GM23248 (cell line): ENCODE measurements around the gene ANKRA2. TPM values are rescaled to one million over a fixed set of nuclear protein-coding genes. Genes with fewer than 3 reads are reported as not detected.

Experiments
- DNase-seq: peaks from one replicate; pipeline ENCODE4 v3.0.0-alpha.2; 2015
- H2AFZ ChIP-seq: fragments of 200-600 bp; sonication (generic); 2 replicates; pipeline ENCODE4 v1.6.1; 2016; ENCODE audit warnings: antibody characterized with exemption
- H3F3A ChIP-seq: fragments of 200-600 bp; sonication (generic); 2 replicates; pipeline ENCODE4 v1.6.1; 2016; ENCODE audit warnings: mild to moderate bottlenecking, antibody characterized with exemption, mixed run types; ENCODE audit not compliant: insufficient read depth
- H3K27ac ChIP-seq: fragments of 200-600 bp; sonication (generic); 2 replicates; pipeline ENCODE4 v1.5.1; 2016; ENCODE audit warnings: mild to moderate bottlenecking
- H3K27me3 ChIP-seq: fragments of 200-600 bp; sonication (generic); replicated peaks from 2 replicates; pipeline ENCODE4 v1.6.1; 2016; ENCODE audit warnings: mild to moderate bottlenecking; ENCODE audit not compliant: insufficient read depth
- H3K36me3 ChIP-seq: fragments of 200-600 bp; sonication (generic); 2 replicates; pipeline ENCODE4 v1.6.1; 2016; ENCODE audit warnings: low read depth, mild to moderate bottlenecking
- H3K4me1 ChIP-seq: fragments of 200-600 bp; sonication (generic); 2 replicates; pipeline ENCODE4 v1.6.1; 2016; ENCODE audit warnings: mild to moderate bottlenecking; ENCODE audit not compliant: insufficient read depth
- H3K4me2 ChIP-seq: fragments of 200-600 bp; sonication (generic); one replicate; pipeline ENCODE4 v1.6.1; 2016; ENCODE audit warnings: mild to moderate bottlenecking; ENCODE audit not compliant: unreplicated experiment
- H3K4me3 ChIP-seq: fragments of 200-600 bp; sonication (generic); 2 replicates; pipeline ENCODE4 v1.5.1; 2016; ENCODE audit warnings: mild to moderate bottlenecking
- H3K79me2 ChIP-seq: fragments of 200-600 bp; sonication (generic); 2 replicates; pipeline ENCODE4 v1.6.1; 2016; ENCODE audit warnings: mild to moderate bottlenecking; ENCODE audit not compliant: insufficient read depth
- H3K9ac ChIP-seq: fragments of 200-600 bp; sonication (generic); 2 replicates; pipeline ENCODE4 v1.6.1; 2016; ENCODE audit warnings: mild to moderate bottlenecking
- H3K9me2 ChIP-seq: fragments of 200-600 bp; sonication (generic); 2 replicates; pipeline ENCODE4 v1.6.1; 2016; ENCODE audit warnings: mixed run types, mild to moderate bottlenecking, moderate library complexity; ENCODE audit not compliant: insufficient read depth
- H3K9me3 ChIP-seq: fragments of 200-600 bp; sonication (generic); one replicate; pipeline ENCODE4 v1.6.1; 2017; ENCODE audit warnings: low read depth
- H4K20me1 ChIP-seq: fragments of 200-600 bp; sonication (generic); 2 replicates; pipeline ENCODE4 v1.6.0; 2016; ENCODE audit not compliant: insufficient read depth
- EZH2 ChIP-seq: fragments of 200-600 bp; sonication (generic); IDR thresholded peaks from 2 replicates; pipeline ENCODE4 v1.6.1; 2018; ENCODE audit warnings: antibody characterized with exemption, mild to moderate bottlenecking; ENCODE audit not compliant: insufficient read depth, poor library complexity, severe bottlenecking
- EZH2phosphoT487 ChIP-seq: fragments of 200-600 bp; sonication (generic); IDR thresholded peaks from 2 replicates; pipeline ENCODE4 v1.6.1; 2018; ENCODE audit warnings: antibody characterized with exemption, moderate library complexity, mild to moderate bottlenecking, low read depth; ENCODE audit not compliant: insufficient read depth
- WGBS, 2 experiments: methylation state at CpG; one replicate each; pipeline ENCODE4 v1.1.6; 2015 to 2017; ENCODE audit warnings: low lambda C conversion rate in 2 of 2, low coverage in 1 of 2; ENCODE audit errors: missing lambda C conversion rate in 2 of 2; 5-methylcytosine and 5-hydroxymethylcytosine counted together
- in situ Hi-C: fragments of 300-500 bp; cut with MboI; formaldehyde crosslinking; loops from 2 replicates; pipeline ENCODE4 v1.15.0; 2020
- polyA plus RNA-seq: library from polyadenylated mRNA; unstranded; fragments of >200 nt; fragmentation: Nextera tagmentation; extraction: Ambion mirVana; gene quantifications from 2 replicates; pipeline ENCODE4 v1.2.1, GENCODE V29; 2016
- total RNA-seq: library from RNA; depleted of rRNA; stranded (reverse); fragments of >200 nt; shearing (Covaris generic); gene quantifications from 2 replicates; pipeline ENCODE4 v1.2.3, GENCODE V29; 2014; rRNA removed

ANKRA2 gene, protein sequence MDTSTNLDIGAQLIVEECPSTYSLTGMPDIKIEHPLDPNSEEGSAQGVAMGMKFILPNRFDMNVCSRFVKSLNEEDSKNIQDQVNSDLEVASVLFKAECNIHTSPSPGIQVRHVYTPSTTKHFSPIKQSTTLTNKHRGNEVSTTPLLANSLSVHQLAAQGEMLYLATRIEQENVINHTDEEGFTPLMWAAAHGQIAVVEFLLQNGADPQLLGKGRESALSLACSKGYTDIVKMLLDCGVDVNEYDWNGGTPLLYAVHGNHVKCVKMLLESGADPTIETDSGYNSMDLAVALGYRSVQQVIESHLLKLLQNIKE
- 23.6 and 54.3 TPM in 2 replicates for total RNA-seq
- 30.2 and 32.5 TPM in 2 replicates for polyA plus RNA-seq

DNA sequence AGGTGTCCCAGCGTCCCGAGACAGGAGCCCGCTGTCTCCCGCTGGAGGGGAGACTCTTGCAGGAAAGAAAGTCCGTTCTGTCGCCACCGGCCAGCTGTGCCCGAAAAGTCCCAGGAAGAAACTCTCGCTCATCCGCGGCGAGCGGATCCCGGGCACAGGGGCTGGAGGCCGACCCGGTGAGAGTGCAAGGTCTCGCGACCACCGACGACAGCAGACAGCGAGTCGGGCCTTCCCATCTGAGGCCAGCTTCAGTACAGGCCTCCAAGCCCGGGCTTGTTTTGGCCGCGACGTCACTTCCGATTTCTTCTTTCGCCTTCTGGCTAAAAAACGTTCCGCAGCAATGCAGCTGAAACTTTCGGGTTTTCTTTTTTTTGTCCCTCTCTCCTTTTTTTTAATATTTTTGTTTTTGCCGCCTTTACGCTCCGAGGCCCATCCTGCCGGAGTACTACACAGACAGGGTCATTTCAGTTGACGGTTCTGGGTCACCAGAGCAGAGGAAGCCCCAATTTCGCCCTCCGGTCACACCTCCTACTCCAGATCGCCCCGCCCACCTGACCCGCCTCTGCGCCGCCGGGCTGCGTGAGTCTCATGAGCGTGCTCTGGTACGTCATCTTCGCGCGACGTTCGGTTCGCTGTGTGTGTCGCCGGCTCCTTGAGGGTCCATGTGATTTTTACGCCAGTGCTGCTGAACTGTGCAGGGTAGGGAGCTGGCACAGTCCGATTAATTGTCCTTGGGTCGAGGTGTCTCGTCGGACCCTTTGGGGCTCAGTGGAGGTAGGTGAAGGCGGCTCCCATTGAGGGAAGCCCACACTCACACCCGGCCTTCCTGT, at the start of gene ANKRA2, which contains the start of gene UTP15:
ANKRA2 (minus strand) TSS at position 501 of the 830 bp plus-strand sequence. CDS start 2,758 bp downstream, outside the sequence.
UTP15 (plus strand) TSS at position 605 of the 830 bp plus-strand sequence. CDS start 1,602 bp downstream, outside the sequence.
- Histone ChIP-seq H3K4me3 (peak within 1 kb of the TSS; percentile 100), H3K79me2 (peaks cover 74% of the 10 kb centered on the region), H3F3A (no peaks in the 10 kb centered on the region), H3K9ac (peak within 1 kb of the TSS; percentile 97), H3K9me2 (no peaks in the 10 kb centered on the region), H3K4me1 (peaks cover 33% of the 10 kb centered on the region), H3K4me2 (peak within 1 kb of the TSS; percentile 100), H3K27me3 (no peaks in the 10 kb centered on the region), H3K9me3 (no peaks in the 10 kb centered on the region), H3K27ac (peak within 1 kb of the TSS; percentile 80), H3K36me3 (peaks cover 15% of the 10 kb centered on the region), H4K20me1 (no peaks in the 10 kb centered on the region), H2AFZ (peak within 1 kb of the TSS; percentile 93)
- no peak for TF ChIP-seq EZH2
- no peak for TF ChIP-seq EZH2phosphoT487
- in situ Hi-C loops = no loop called here
- DNase-seq = peak; percentile 99
- WGBS, 2 experiments = 1% methylated on average over 61 to 62 of the region's 62 CpGs

DNA sequence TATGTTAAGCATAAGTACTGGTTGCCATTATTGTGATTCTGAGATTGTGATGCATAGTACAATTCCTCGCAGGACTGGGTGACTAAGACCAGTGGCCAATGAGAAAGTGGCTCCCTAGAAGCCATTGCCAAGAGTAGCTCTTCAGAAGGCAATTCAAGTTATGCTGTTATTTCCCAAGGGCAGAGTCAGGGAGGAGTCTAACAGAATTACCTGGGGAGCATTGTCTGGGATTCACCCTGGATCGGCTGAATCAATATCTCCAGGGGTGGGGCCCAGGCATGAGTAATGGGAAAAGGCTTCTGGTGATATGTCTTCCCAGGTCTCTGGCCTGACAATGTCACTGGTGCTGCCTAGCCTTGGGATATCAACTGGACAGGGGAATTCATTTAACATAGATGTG, 49.6 kb upstream of the ANKRA2 start:
- Histone ChIP-seq H3K9ac (no peak overlapping the region), H3K27me3 (no peaks in the 10 kb centered on the region), H3K9me3 (no peaks in the 10 kb centered on the region), H3K79me2 (no peaks in the 10 kb centered on the region), H4K20me1 (no peaks in the 10 kb centered on the region), H3K9me2 (no peaks in the 10 kb centered on the region), H3F3A (no peaks in the 10 kb centered on the region), H3K4me3 (no peak overlapping the region), H3K4me2 (no peak overlapping the region), H3K36me3 (no peaks in the 10 kb centered on the region), H3K4me1 (peaks cover 6% of the 10 kb centered on the region), H3K27ac (no peak overlapping the region), H2AFZ (no peak overlapping the region)
- no peak for DNase-seq
- 94 to 100% methylated on average over 2 of the region's 2 CpGs for WGBS, 2 experiments
- in situ Hi-C loops = no loop called here
- TF ChIP-seq EZH2 = no peak
- no peak for TF ChIP-seq EZH2phosphoT487

DNA sequence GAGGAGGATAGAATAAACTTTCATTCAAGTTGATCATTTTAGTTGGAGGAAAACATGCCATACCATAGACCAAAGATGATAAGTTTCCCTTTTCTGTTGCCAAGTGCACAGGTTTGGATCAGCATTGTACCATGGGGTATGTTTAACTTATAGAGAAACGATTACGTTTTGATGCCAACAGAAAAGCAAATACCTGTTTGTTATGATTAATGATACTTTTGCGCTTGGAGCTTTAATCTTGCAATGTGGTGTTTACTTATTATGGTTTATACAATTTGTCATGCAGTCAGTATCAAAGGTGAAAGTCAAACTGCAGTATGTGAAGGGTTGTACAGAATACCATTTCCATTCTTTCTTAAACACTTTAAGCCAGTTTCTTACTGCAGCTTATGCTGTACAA, 47.4 kb upstream of the ANKRA2 start:
- no peak for DNase-seq
- H3K36me3 ChIP-seq = no peaks in the 10 kb centered on the region
- no peak overlapping the region for H3K27ac ChIP-seq
- in situ Hi-C loops = no loop called here
- H3K4me3 ChIP-seq = no peak overlapping the region
- H3K9me2 ChIP-seq = no peaks in the 10 kb centered on the region
- no peaks in the 10 kb centered on the region for H3K27me3 ChIP-seq
- no peaks in the 10 kb centered on the region for H3F3A ChIP-seq
- H4K20me1 ChIP-seq = no peaks in the 10 kb centered on the region
- no peak overlapping the region for H2AFZ ChIP-seq
- 93 to 96% methylated on average over 3 of the region's 3 CpGs for WGBS, 2 experiments
- H3K9me3 ChIP-seq = no peaks in the 10 kb centered on the region
- H3K79me2 ChIP-seq = no peaks in the 10 kb centered on the region
- no peak for TF ChIP-seq EZH2
- no peak for TF ChIP-seq EZH2phosphoT487
- no peak overlapping the region for H3K9ac ChIP-seq
- no peak overlapping the region for H3K4me2 ChIP-seq
- H3K4me1 ChIP-seq = peaks cover 5% of the 10 kb centered on the region

DNA sequence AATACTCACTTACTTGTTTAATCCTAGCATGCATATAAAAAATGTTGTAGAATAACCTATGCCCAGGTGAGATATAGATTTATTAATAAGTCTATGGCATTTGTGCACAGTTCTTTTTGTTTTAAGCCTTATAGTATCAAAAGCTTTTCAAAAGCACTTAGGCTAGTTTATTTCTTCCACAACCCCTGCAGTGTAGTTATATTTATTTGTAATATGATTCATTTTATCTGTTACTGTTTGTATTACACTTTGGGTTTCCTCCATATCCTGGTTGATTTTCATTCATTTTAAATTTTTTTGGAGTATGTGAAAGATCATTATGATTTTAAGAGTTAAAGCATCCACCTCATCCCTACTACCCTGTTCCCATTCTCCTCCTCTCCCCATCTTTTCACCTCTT, 41.8 kb upstream of the ANKRA2 start:
- H2AFZ ChIP-seq = no peak overlapping the region
- H3K79me2 ChIP-seq = no peaks in the 10 kb centered on the region
- no peak for DNase-seq
- no peaks in the 10 kb centered on the region for H4K20me1 ChIP-seq
- no peaks in the 10 kb centered on the region for H3K36me3 ChIP-seq
- H3K9ac ChIP-seq = no peak overlapping the region
- H3K4me1 ChIP-seq = peaks cover 12% of the 10 kb centered on the region
- H3K27ac ChIP-seq = no peak overlapping the region
- H3F3A ChIP-seq = peaks cover 13% of the 10 kb centered on the region; the same call in 1 of the 2 replicates
- no peak overlapping the region for H3K4me3 ChIP-seq
- no peaks in the 10 kb centered on the region for H3K27me3 ChIP-seq
- in situ Hi-C loops = no loop called here
- H3K4me2 ChIP-seq = no peak overlapping the region
- TF ChIP-seq EZH2 (no peak), EZH2phosphoT487 (no peak)
- H3K9me3 ChIP-seq = peaks cover 3% of the 10 kb centered on the region
- no peaks in the 10 kb centered on the region for H3K9me2 ChIP-seq
